GM19238 (cell line): ENCODE results near the gene MUTYH.
"Not testable (repeated sequence)": the region's sequence is repeated elsewhere in the genome, so short reads cannot be mapped to it uniquely, and the experiment has no call there.

Experiments
- DNase-seq: peaks from one replicate; pipeline ENCODE4 v3.0.0; 2011; ENCODE audit warnings: low spot score; ENCODE audit not compliant: insufficient read length

The MUTYH gene

GRCh38 chr1:45322486-45323040 is 17.7 kb downstream of the MUTYH start:
- DNase-seq = no peak

GRCh38 chr1:45321444-45321843 is 18.8 kb downstream of the MUTYH start:
- DNase-seq = no peak

GRCh38 chr1:45319761-45320160 is 20.5 kb downstream of the MUTYH start:
- DNase-seq = no peak

- no peak for DNase-seq
Observed at GRCh38 chr1:45317166-45317565, 23.1 kb downstream of the MUTYH start.

- no peak for DNase-seq
Observed at GRCh38 chr1:45314266-45314665, 26.0 kb downstream of the MUTYH start.

- DNase-seq = no peak
Observed at GRCh38 chr1:45306905-45307304, 33.3 kb downstream of the MUTYH start.

GRCh38 chr1:45306319-45306718 is 33.9 kb downstream of the MUTYH start:
- DNase-seq = no peak

GRCh38 chr1:45305231-45305630 is 35.0 kb downstream of the MUTYH start:
- DNase-seq = no peak

GRCh38 chr1:45304311-45305081 is 35.7 kb downstream of the MUTYH start:
- DNase-seq = peak; percentile 7

GRCh38 chr1:45303520-45304310 is 36.5 kb downstream of the MUTYH start:
- DNase-seq = peak; percentile 94

GRCh38 chr1:45302505-45303150 is 37.6 kb downstream of the MUTYH start:
- no peak for DNase-seq

GRCh38 chr1:45300669-45300997 is 39.6 kb downstream of the MUTYH start:
- no peak for DNase-seq

GRCh38 chr1:45299981-45300668 is 40.1 kb downstream of the MUTYH start:
- DNase-seq = peak; percentile 47

GRCh38 chr1:45299296-45299695 is 40.9 kb downstream of the MUTYH start:
- no peak for DNase-seq

GRCh38 chr1:45297666-45298356 is 42.4 kb downstream of the MUTYH start:
- DNase-seq = no peak

GRCh38 chr1:45291716-45292115 is 48.5 kb downstream of the MUTYH start:
- no peak for DNase-seq

GRCh38 chr1:45291002-45291401 is 49.2 kb downstream of the MUTYH start:
- DNase-seq = not testable (repeated sequence)

- DNase-seq = not testable (repeated sequence)
Observed at GRCh38 chr1:45286521-45286920, 53.7 kb downstream of the MUTYH start.

- DNase-seq = not testable (repeated sequence)
Observed at GRCh38 chr1:45284858-45285257, 55.4 kb downstream of the MUTYH start.

GRCh38 chr1:45282351-45282750 is 57.9 kb downstream of the MUTYH start:
- DNase-seq = no peak
